Kidney (tissue), 14 donors: ENCODE measurements around the gene IPO11. TPM values are rescaled to one million over a fixed set of nuclear protein-coding genes. Genes with fewer than 3 reads are reported as not detected.

Experiments used
- DNase-seq, 5 donors: peaks; one replicate each; pipeline ENCODE4 v3.0.0-alpha.2; 2013 to 2020
- FAIRE-seq: peaks from 2 replicates; lab custom pipeline; 2012; peaks lifted over from hg19 to GRCh38; lab: Jason Lieb, UNC
- H3K27ac ChIP-seq, 2 donors: one replicate each; pipeline ENCODE4 v1.7.0; 2013; ENCODE audit warnings: low read depth in 2 of 2, low read length in 2 of 2, inconsistent platforms in 1 of 2
- H3K27me3 ChIP-seq: one replicate; pipeline ENCODE4 v1.7.1; 2013; ENCODE audit warnings: low read length, inconsistent platforms; ENCODE audit not compliant: control insufficient read depth, insufficient read depth
- H3K36me3 ChIP-seq, 3 donors: one replicate each; pipeline versions ENCODE4 v1.7.0 to v1.7.1; 2013; ENCODE audit warnings: low read length in 3 of 3, control low read depth in 1 of 3, inconsistent platforms in 1 of 3; ENCODE audit not compliant: insufficient read depth in 3 of 3, control insufficient read depth in 2 of 3
- H3K4me1 ChIP-seq, 3 donors: one replicate each; pipeline versions ENCODE4 v1.7.0 to v1.7.1; 2013; ENCODE audit warnings: low read length in 3 of 3, inconsistent platforms in 1 of 3, low read depth in 1 of 3; ENCODE audit not compliant: control insufficient read depth in 2 of 3, insufficient read depth in 2 of 3
- H3K4me3 ChIP-seq, 3 donors: one replicate each; pipeline versions ENCODE4 v1.7.0 to v1.8.1; 2013; ENCODE audit warnings: low read length in 3 of 3, control low read depth in 1 of 3, inconsistent platforms in 1 of 3
- H3K9ac ChIP-seq, 3 donors: one replicate each; pipeline versions ENCODE4 v1.7.0 to v1.7.1; 2013; ENCODE audit warnings: low read length in 3 of 3, control low read depth in 1 of 3, inconsistent platforms in 1 of 3
- H3K9me3 ChIP-seq, 3 donors: one replicate each; pipeline versions ENCODE4 v1.7.0 to v1.7.1; 2013; ENCODE audit warnings: low read length in 3 of 3, control low read depth in 1 of 3, inconsistent platforms in 1 of 3; ENCODE audit not compliant: control insufficient read depth in 2 of 3, insufficient read depth in 1 of 3
- CTCF ChIP-seq: IDR thresholded peaks from 3 replicates; pipeline ENCODE4 v1.5.1; 2012; ENCODE audit warnings: mild to moderate bottlenecking, moderate library complexity, borderline replicate concordance; ENCODE audit not compliant: insufficient read depth; ENCODE audit errors: extremely low read depth
- intact Hi-C: fragments of 100-400 bp; cut with DNase I; formaldehyde crosslinking; loops from one replicate; pipeline ENCODE4 v1.11.1; 2022
- polyA plus RNA-seq: library from polyadenylated mRNA; stranded (reverse); fragments of 350-450 nt; fragmentation: Illumina TruSeq; extraction: RNeasy Lipid Tissue Mini Kit (QIAGEN cat#74804); gene quantifications from one replicate; pipeline ENCODE4 v1.2.3, GENCODE V29; 2014; ENCODE audit warnings: low read depth, low replicate concordance; ENCODE audit not compliant: insufficient read depth
- total RNA-seq: library from RNA; stranded (reverse); fragmentation: NEBNext Ultra II Directional; extraction: Animal tissue kit (Norgen Biotek cat#: 25700); gene quantifications from one replicate; pipeline ENCODE4 v1.2.1, GENCODE V29; 2021
- donor health status: control.
- donor health status: control.
- donor health status: control.
- donor health status: control.
- donor health status: control.
- donor health status: DM: yes; HTN: yes; CAD: no.
- donor health status: Normal renal cell carcinoma (clear cell type).

Gene IPO11
- total and polyA plus RNA-seq, 2 donors from 2014 or later = 18.5 to 36.1 TPM

- intact Hi-C loops = no loop called here
- no peaks in the 10 kb centered on the region for H3K9me3 ChIP-seq
- DNase-seq = no peak
These were observed 125.7 kb downstream of the IPO11 start for GRCh38 chr5:62538017-62538942.

GRCh38 chr5:62542720-62543119 is 130.2 kb downstream of the IPO11 start:
- no peaks in the 10 kb centered on the region for H3K27me3 ChIP-seq
- H3K9me3 ChIP-seq = no peaks in the 10 kb centered on the region
- H3K36me3 ChIP-seq = no peaks in the 10 kb centered on the region
- no peak overlapping the region for H3K9ac ChIP-seq
- no peak overlapping the region for H3K27ac ChIP-seq
- H3K4me3 ChIP-seq = no peak overlapping the region
- no peak for TF ChIP-seq CTCF
- no peak for FAIRE-seq
- no peaks in the 10 kb centered on the region for H3K4me1 ChIP-seq
- intact Hi-C loops = no loop called here
- DNase-seq = no peak

More at GRCh38 chr5:62538017-62538942, 125.7 kb downstream of the IPO11 start:
- TF ChIP-seq CTCF = no peak
- H3K4me1 ChIP-seq = no peaks in the 10 kb centered on the region
- no peak overlapping the region for H3K9ac ChIP-seq
- H3K27me3 ChIP-seq = no peaks in the 10 kb centered on the region
- H3K36me3 ChIP-seq = no peaks in the 10 kb centered on the region
- no peak overlapping the region for H3K4me3 ChIP-seq
- no peak for FAIRE-seq
- no peak overlapping the region for H3K27ac ChIP-seq

GRCh38 chr5:62547945-62548630 is 135.5 kb downstream of the IPO11 start:
- no peaks in the 10 kb centered on the region for H3K36me3 ChIP-seq
- H3K9ac ChIP-seq = no peak overlapping the region
- no peaks in the 10 kb centered on the region for H3K27me3 ChIP-seq
- no peaks in the 10 kb centered on the region for H3K4me1 ChIP-seq
- no peak overlapping the region for H3K4me3 ChIP-seq
- intact Hi-C loops = no loop called here
- no peak for TF ChIP-seq CTCF
- no peaks in the 10 kb centered on the region for H3K9me3 ChIP-seq
- DNase-seq = no peak
- H3K27ac ChIP-seq = no peak overlapping the region
- no peak for FAIRE-seq
